ENCODE measurements around the gene PHLPP1.
A peak's percentile ranks its signal among the peaks of the same experiment; 100 is the strongest.

The PHLPP1 gene

GRCh38 chr18:62857263-62857976, 142.1 kb downstream of the PHLPP1 start:
- DNase-seq: no peak

GRCh38 chr18:62860062-62860461, 144.7 kb downstream of the PHLPP1 start:
- no peak for DNase-seq

- DNase-seq: no peak
Observed at GRCh38 chr18:62862466-62862865, 147.1 kb downstream of the PHLPP1 start.

- no peak for DNase-seq
Observed at GRCh38 chr18:62863579-62864001, 148.2 kb downstream of the PHLPP1 start.

GRCh38 chr18:62865498-62865897, 150.2 kb downstream of the PHLPP1 start:
- DNase-seq: no peak

- no peak for DNase-seq
Observed at GRCh38 chr18:62867534-62867933, 152.2 kb downstream of the PHLPP1 start.

- DNase-seq: no peak
Observed at GRCh38 chr18:62868645-62869044, 153.3 kb downstream of the PHLPP1 start.

GRCh38 chr18:62870643-62871042, 155.3 kb downstream of the PHLPP1 start:
- no peak for DNase-seq

- no peak for DNase-seq
Observed at GRCh38 chr18:62875323-62875722, 160.0 kb downstream of the PHLPP1 start.

- no peak for DNase-seq
Observed at GRCh38 chr18:62876111-62876510, 160.8 kb downstream of the PHLPP1 start.

- DNase-seq: no peak
Observed at GRCh38 chr18:62876828-62877227, 161.5 kb downstream of the PHLPP1 start.

GRCh38 chr18:62877411-62878221, 162.3 kb downstream of the PHLPP1 start:
- no peak for DNase-seq

GRCh38 chr18:62878305-62878704, 163.0 kb downstream of the PHLPP1 start:
- DNase-seq: no peak

GRCh38 chr18:62880034-62880433, 164.7 kb downstream of the PHLPP1 start:
- no peak for DNase-seq

- no peak for DNase-seq
Observed at GRCh38 chr18:62880673-62881364, 165.5 kb downstream of the PHLPP1 start.

- peak; percentile 6 for DNase-seq
Observed at GRCh38 chr18:62881509-62882016, 166.2 kb downstream of the PHLPP1 start.

- DNase-seq: no peak
Observed at GRCh38 chr18:62883937-62884735, 168.8 kb downstream of the PHLPP1 start.

GRCh38 chr18:62885804-62886203, 170.5 kb downstream of the PHLPP1 start:
- no peak for DNase-seq

GRCh38 chr18:62894681-62895390, 179.5 kb downstream of the PHLPP1 start:
- no peak for DNase-seq

GRCh38 chr18:62897153-62897552, 181.8 kb downstream of the PHLPP1 start:
- no peak for DNase-seq

GRCh38 chr18:62898359-62898758, 183.0 kb downstream of the PHLPP1 start:
- no peak for DNase-seq

- no peak for DNase-seq
Observed at GRCh38 chr18:62899534-62899933, 184.2 kb downstream of the PHLPP1 start.
